ENCODE measurements around the gene SPDYE3.
"Not testable (repeated sequence)": the region's sequence is repeated elsewhere in the genome, so short reads cannot be mapped to it uniquely, and the experiment has no call there.

GRCh38 chr7:100344560-100345287, 37.2 kb downstream of the SPDYE3 start:
- TF ChIP-seq EZH2phosphoT487 (IDR thresholded peaks at IDR 0.05; ENCODE audit: borderline replicate concordance, low read length): not testable (repeated sequence)
- peak; percentile 91 for TF ChIP-seq CTCF (IDR thresholded peaks at IDR 0.05; ENCODE audit: low read depth, low read length, poor library complexity, severe bottlenecking)

Measured in DOHH2 (cell line).